Panc1 (cell line): Measurements from ENCODE around the gene PCDHB10. TPM values are rescaled to one million over a fixed set of nuclear protein-coding genes. Genes with fewer than 3 reads are reported as not detected.
"Not testable (repeated sequence)": the region's sequence is repeated elsewhere in the genome, so short reads cannot be mapped to it uniquely, and the experiment has no call there.

Source experiments
- ATAC-seq: fragments of 200-7000 bp; cut with Tn5 transposase; 2 replicates; pipeline ENCODE4 v1.9.1; 2020; ENCODE audit warnings: mild to moderate bottlenecking, moderate library complexity
- BruUV-seq: library from RNA; stranded (reverse); fragments of 400-500 nt; replicated peaks from 2 replicates; lab custom pipeline; 2021; lab: Mats Ljungman, UMichigan
- CTCF ChIA-PET: fragments of 300-600 bp; sonication (Branson Sonifier 250); formaldehyde crosslinking; loops from one replicate; lab custom pipeline; 2022; ENCODE audit warnings: antibody characterized with exemption; lab: Charles Lee
- POLR2A ChIA-PET: fragments of 300-600 bp; sonication (Branson Sonifier 250); formaldehyde crosslinking; loops from one replicate; lab custom pipeline; 2022; ENCODE audit warnings: antibody characterized with exemption; lab: Charles Lee
- DNase-seq: peaks from one replicate; pipeline ENCODE4 v3.0.0-alpha.2; 2010; ENCODE audit warnings: low read depth, low spot score
- H3K27ac ChIP-seq: 2 replicates; pipeline ENCODE4 v1.5.1; 2011; ENCODE audit warnings: mild to moderate bottlenecking, low read length, inconsistent platforms
- H3K27me3 ChIP-seq: fragments of 200-500 bp; sonication (Bioruptor generic); 2 replicates; pipeline ENCODE4 v1.6.0; 2014; ENCODE audit warnings: low read length, inconsistent platforms; ENCODE audit not compliant: control insufficient read depth, insufficient read depth
- H3K36me3 ChIP-seq: fragments of 200-500 bp; sonication (Bioruptor generic); 2 replicates; pipeline ENCODE4 v1.5.1; 2014; ENCODE audit warnings: inconsistent platforms, mild to moderate bottlenecking, low read length, moderate library complexity; ENCODE audit not compliant: control insufficient read depth, insufficient read depth
- H3K4me1 ChIP-seq: 2 replicates; pipeline ENCODE4 v1.5.1; 2011; ENCODE audit warnings: inconsistent platforms, mild to moderate bottlenecking, low read length, moderate library complexity; ENCODE audit not compliant: control insufficient read depth, insufficient read depth
- H3K4me3 ChIP-seq, 2 experiments: 2 replicates each; pipeline ENCODE4 v1.5.1; 2011 to 2012; ENCODE audit warnings: low read depth in 2 of 2, low read length in 2 of 2, mild to moderate bottlenecking in 2 of 2, inconsistent platforms in 1 of 2, moderate library complexity in 1 of 2
- H3K9me3 ChIP-seq: fragments of 200-500 bp; sonication (Bioruptor generic); 2 replicates; pipeline ENCODE4 v1.5.1; 2014; ENCODE audit warnings: low read depth, mild to moderate bottlenecking, inconsistent platforms, low read length, moderate library complexity; ENCODE audit not compliant: control insufficient read depth, insufficient read depth
- POLR2AphosphoS5 ChIP-seq: IDR thresholded peaks from 2 replicates; pipeline ENCODE4 v1.6.1; 2012; ENCODE audit warnings: mild to moderate bottlenecking, low read depth, low read length, moderate library complexity
- SIN3A ChIP-seq: IDR thresholded peaks from 2 replicates; pipeline ENCODE4 v1.6.1; 2012; ENCODE audit warnings: low read depth, mild to moderate bottlenecking, low read length, moderate library complexity, borderline replicate concordance; ENCODE audit not compliant: insufficient read depth
- TCF7L2 ChIP-seq: IDR thresholded peaks from 2 replicates; pipeline ENCODE4 v1.6.1; 2011; ENCODE audit warnings: mild to moderate bottlenecking, low read depth, low read length, inconsistent platforms
- in situ Hi-C: cut with HindIII; loops from 2 replicates; pipeline ENCODE4 v1.10.0; 2016; ENCODE audit warnings: low sequenced_read_pairs, low pct_unique_long_range_greater_than_20kb
- intact Hi-C: fragments of 100-400 bp; cut with micrococcal nuclease; formaldehyde crosslinking; loops from one replicate; pipeline ENCODE4 v1.10.0; 2022; ENCODE audit not compliant: unreplicated experiment
- total RNA-seq: library from RNA; stranded (reverse); gene quantifications from one replicate; pipeline ENCODE4 v1.2.1, GENCODE V29; 2021; ENCODE audit not compliant: unreplicated experiment
- TF ChIP-seq, protein P1 (sequence below): fragments of 450-650 bp; IDR thresholded peaks from 2 replicates; pipeline ENCODE4 v1.5.1; 2017; ENCODE audit warnings: mild to moderate bottlenecking
- TF ChIP-seq, protein P2 (sequence below), 2 experiments: IDR thresholded peaks; 2 replicates each; pipeline ENCODE4 v1.6.1; 2011 to 2012; ENCODE audit warnings: low read depth in 2 of 2, control low read depth in 1 of 2, low read length in 1 of 2, mild to moderate bottlenecking in 1 of 2, moderate library complexity in 1 of 2; ENCODE audit not compliant: insufficient read depth in 1 of 2

The PCDHB10 gene
- total RNA-seq, 1 experiment from 2014 or later: 0.72 TPM

DNA sequence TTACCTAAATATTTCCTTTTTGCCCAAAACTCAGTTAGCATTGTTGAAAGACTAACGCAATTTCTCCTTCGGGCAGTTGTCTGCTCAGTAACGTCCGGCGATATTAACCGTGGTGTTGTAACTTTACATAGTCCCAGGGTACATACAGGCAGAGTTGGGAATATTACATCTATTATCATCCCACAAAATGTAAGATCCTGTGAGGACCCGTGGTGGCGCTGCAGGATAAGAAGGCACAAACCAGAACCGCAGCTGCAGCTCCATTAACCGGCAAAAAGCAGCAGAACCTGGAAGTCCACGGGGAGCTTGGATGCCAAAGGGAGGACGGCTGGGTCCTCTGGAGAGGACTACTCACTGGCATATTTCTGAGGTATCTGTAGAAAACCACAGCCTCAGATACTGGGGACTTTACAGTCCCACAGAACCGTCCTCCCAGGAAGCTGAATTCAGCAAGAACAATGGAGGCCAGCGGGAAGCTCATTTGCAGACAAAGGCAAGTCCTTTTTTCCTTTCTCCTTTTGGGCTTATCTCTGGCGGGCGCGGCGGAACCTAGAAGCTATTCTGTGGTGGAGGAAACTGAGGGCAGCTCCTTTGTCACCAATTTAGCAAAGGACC is 14.5 kb upstream of the PCDHB10 start, which contains the start of gene PCDHB8:
Gene PCDHB8 (plus strand): TSS at position 214 of the 615 bp plus-strand sequence. CDS start 245 bp downstream, at position 459.
- CTCF ChIA-PET: interaction anchor here (0.6 to 1.6 kb wide), 6 partner anchors 10 to 383 kb away, joined by 3 to 9 read pairs (median 8); partner anchors contain the start of genes PCDHB11 and PCDHB9
- Histone ChIP-seq H3K27me3 (peaks cover 24% of the 10 kb centered on the region), H3K4me3 (peak within 1 kb of the TSS; percentile 23 to 40)
- POLR2A ChIA-PET, DNase-seq, H3K4me1 ChIP-seq, BruUV-seq, H3K27ac ChIP-seq, H3K36me3 ChIP-seq, H3K9me3 ChIP-seq: not testable (repeated sequence)
- ATAC-seq: peak; percentile 99
- in situ Hi-C loops (loop anchor here (25.0 kb wide), 2 partner anchors 90 to 160 kb away; partner anchors contain the start of genes PCDHB2, PCDHGA1, PCDHGA2 and PCDHGA3), intact Hi-C loops (loop anchor here (5.0 kb wide), 1 partner anchor 85 kb away; the partner anchor contains the start of gene PCDHB2)
- TF ChIP-seq, protein P1, sequence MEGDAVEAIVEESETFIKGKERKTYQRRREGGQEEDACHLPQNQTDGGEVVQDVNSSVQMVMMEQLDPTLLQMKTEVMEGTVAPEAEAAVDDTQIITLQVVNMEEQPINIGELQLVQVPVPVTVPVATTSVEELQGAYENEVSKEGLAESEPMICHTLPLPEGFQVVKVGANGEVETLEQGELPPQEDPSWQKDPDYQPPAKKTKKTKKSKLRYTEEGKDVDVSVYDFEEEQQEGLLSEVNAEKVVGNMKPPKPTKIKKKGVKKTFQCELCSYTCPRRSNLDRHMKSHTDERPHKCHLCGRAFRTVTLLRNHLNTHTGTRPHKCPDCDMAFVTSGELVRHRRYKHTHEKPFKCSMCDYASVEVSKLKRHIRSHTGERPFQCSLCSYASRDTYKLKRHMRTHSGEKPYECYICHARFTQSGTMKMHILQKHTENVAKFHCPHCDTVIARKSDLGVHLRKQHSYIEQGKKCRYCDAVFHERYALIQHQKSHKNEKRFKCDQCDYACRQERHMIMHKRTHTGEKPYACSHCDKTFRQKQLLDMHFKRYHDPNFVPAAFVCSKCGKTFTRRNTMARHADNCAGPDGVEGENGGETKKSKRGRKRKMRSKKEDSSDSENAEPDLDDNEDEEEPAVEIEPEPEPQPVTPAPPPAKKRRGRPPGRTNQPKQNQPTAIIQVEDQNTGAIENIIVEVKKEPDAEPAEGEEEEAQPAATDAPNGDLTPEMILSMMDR: peak; percentile 94

DNA sequence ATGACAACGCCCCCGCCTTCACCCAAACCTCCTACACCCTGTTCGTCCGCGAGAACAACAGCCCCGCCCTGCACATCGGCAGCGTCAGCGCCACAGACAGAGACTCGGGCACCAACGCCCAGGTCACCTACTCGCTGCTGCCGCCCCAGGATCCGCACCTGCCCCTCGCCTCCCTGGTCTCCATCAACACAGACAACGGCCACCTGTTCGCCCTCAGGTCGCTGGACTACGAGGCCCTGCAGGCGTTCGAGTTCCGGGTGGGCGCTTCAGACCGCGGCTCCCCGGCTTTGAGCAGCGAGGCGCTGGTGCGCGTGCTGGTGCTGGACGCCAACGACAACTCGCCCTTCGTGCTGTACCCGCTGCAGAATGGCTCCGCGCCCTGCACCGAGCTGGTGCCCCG is 12.8 kb upstream of the PCDHB10 start:
- BruUV-seq, CTCF ChIA-PET, H3K9me3 ChIP-seq, H3K27ac ChIP-seq, POLR2A ChIA-PET, DNase-seq, H3K4me1 ChIP-seq, ATAC-seq, H3K36me3 ChIP-seq, H3K4me3 ChIP-seq: not testable (repeated sequence)
- H3K27me3 ChIP-seq: peaks cover 24% of the 10 kb centered on the region
- in situ Hi-C loops (loop anchor here (25.0 kb wide), 2 partner anchors 92 to 158 kb away; partner anchors contain the start of genes PCDHB2, PCDHGA1, PCDHGA2 and PCDHGA3), intact Hi-C loops (loop anchor here (5.0 kb wide), 1 partner anchor 87 kb away; the partner anchor contains the start of gene PCDHB2)

DNA sequence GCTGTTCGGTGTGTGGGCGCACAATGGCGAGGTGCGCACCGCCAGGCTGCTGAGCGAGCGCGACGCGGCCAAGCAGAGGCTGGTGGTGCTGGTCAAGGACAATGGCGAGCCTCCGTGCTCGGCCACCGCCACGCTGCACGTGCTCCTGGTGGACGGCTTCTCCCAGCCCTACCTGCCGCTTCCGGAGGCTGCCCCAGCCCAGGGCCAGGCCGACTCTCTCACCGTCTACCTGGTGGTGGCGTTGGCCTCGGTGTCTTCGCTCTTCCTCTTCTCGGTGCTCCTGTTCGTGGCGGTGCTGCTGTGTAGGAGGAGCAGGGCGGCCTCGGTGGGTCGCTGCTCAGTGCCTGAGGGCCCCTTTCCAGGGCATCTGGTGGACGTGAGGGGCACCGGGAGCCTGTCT is 12.3 kb upstream of the PCDHB10 start:
- in situ Hi-C loops (loop anchor here (25.0 kb wide), 2 partner anchors 93 to 157 kb away; partner anchors contain the start of genes PCDHB2, PCDHGA1, PCDHGA2 and PCDHGA3), intact Hi-C loops (loop anchor here (5.0 kb wide), 1 partner anchor 88 kb away; the partner anchor contains the start of gene PCDHB2)
- CTCF ChIA-PET, H3K4me1 ChIP-seq, H3K36me3 ChIP-seq, ATAC-seq, H3K27ac ChIP-seq, POLR2A ChIA-PET, H3K9me3 ChIP-seq, DNase-seq, H3K4me3 ChIP-seq, BruUV-seq: not testable (repeated sequence)
- peaks cover 24% of the 10 kb centered on the region for H3K27me3 ChIP-seq

DNA sequence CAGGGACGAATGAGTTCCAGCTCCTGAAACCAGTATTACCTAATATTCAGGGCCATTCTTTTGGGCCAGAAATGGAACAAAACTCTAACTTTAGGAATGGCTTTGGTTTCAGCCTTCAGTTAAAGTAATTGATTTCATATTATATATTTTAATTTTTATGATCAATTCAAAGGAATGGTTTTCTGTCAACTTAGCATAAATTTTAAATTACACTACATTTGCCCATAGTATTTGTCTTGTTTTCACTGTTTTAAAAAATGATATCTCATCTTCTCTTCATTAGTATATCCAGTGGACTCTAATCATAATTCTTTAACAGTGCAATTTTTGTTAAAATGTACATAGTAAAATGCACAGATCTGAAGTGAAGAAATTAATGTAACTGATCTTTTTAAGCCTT is 11.8 kb upstream of the PCDHB10 start:
- in situ Hi-C loops (loop anchor here (25.0 kb wide), 2 partner anchors 93 to 157 kb away; partner anchors contain the start of genes PCDHB2, PCDHGA1, PCDHGA2 and PCDHGA3), intact Hi-C loops (no loop called here)
- ATAC-seq (no peak), DNase-seq (no peak)
- peaks cover 7% of the 10 kb centered on the region for H3K4me1 ChIP-seq
- TF ChIP-seq, protein P2, sequence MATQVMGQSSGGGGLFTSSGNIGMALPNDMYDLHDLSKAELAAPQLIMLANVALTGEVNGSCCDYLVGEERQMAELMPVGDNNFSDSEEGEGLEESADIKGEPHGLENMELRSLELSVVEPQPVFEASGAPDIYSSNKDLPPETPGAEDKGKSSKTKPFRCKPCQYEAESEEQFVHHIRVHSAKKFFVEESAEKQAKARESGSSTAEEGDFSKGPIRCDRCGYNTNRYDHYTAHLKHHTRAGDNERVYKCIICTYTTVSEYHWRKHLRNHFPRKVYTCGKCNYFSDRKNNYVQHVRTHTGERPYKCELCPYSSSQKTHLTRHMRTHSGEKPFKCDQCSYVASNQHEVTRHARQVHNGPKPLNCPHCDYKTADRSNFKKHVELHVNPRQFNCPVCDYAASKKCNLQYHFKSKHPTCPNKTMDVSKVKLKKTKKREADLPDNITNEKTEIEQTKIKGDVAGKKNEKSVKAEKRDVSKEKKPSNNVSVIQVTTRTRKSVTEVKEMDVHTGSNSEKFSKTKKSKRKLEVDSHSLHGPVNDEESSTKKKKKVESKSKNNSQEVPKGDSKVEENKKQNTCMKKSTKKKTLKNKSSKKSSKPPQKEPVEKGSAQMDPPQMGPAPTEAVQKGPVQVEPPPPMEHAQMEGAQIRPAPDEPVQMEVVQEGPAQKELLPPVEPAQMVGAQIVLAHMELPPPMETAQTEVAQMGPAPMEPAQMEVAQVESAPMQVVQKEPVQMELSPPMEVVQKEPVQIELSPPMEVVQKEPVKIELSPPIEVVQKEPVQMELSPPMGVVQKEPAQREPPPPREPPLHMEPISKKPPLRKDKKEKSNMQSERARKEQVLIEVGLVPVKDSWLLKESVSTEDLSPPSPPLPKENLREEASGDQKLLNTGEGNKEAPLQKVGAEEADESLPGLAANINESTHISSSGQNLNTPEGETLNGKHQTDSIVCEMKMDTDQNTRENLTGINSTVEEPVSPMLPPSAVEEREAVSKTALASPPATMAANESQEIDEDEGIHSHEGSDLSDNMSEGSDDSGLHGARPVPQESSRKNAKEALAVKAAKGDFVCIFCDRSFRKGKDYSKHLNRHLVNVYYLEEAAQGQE (IDR thresholded peaks at IDR 0.05; ENCODE audit: insufficient read depth in 1 of 2, low read depth in 2 of 2, low read length in 1 of 2): no peak
- TF ChIP-seq TCF7L2 (no peak), POLR2AphosphoS5 (no peak), SIN3A (no peak)
- TF ChIP-seq, protein P1: no peak
- ChIA-PET POLR2A (no interaction called here), CTCF (no interaction called here)
- no peaks in the 10 kb centered on the region for H3K36me3 ChIP-seq
- no peak overlapping the region for H3K27ac ChIP-seq
- no TSS peak for BruUV-seq
- H3K9me3 ChIP-seq: no peaks in the 10 kb centered on the region
- peaks cover 22% of the 10 kb centered on the region for H3K27me3 ChIP-seq
- no peak overlapping the region for H3K4me3 ChIP-seq
